Smooth muscle cell (in vitro differentiated cells): ENCODE data around the gene GLCCI1. TPM values are rescaled to one million over a fixed set of nuclear protein-coding genes. Genes with fewer than 3 reads are reported as not detected.

Source experiments
- DNase-seq: peaks from one replicate; lab custom pipeline; 2025; ENCODE audit not compliant: unreplicated experiment; lab: John Stamatoyannopoulos, UW
- H2AFZ ChIP-seq: fragments of 200-600 bp; sonication (generic); 2 replicates; pipeline ENCODE4 v1.6.0; 2016; ENCODE audit warnings: antibody characterized with exemption, low read depth, mild to moderate bottlenecking
- H3F3A ChIP-seq: fragments of 200-600 bp; sonication (generic); 2 replicates; pipeline ENCODE4 v1.6.0; 2017; ENCODE audit warnings: antibody characterized with exemption, low read depth
- H3K27ac ChIP-seq: fragments of 200-600 bp; sonication (generic); 2 replicates; pipeline ENCODE4 v1.5.1; 2016; ENCODE audit warnings: low read depth, mild to moderate bottlenecking
- H3K27me3 ChIP-seq: fragments of 200-600 bp; sonication (generic); 2 replicates; pipeline ENCODE4 v1.6.1; 2016; ENCODE audit warnings: low read depth, mild to moderate bottlenecking
- H3K36me3 ChIP-seq: fragments of 200-600 bp; sonication (generic); 2 replicates; pipeline ENCODE4 v1.5.1; 2016; ENCODE audit warnings: low read depth
- H3K4me1 ChIP-seq: fragments of 200-600 bp; sonication (generic); 2 replicates; pipeline ENCODE4 v1.5.1; 2016; ENCODE audit warnings: low read depth
- H3K4me2 ChIP-seq: fragments of 200-600 bp; sonication (generic); 2 replicates; pipeline ENCODE4 v1.6.0; 2016; ENCODE audit warnings: mild to moderate bottlenecking
- H3K4me3 ChIP-seq: fragments of 200-600 bp; sonication (generic); 2 replicates; pipeline ENCODE4 v1.5.1; 2016; ENCODE audit warnings: mild to moderate bottlenecking
- H3K79me2 ChIP-seq: fragments of 200-600 bp; sonication (generic); 2 replicates; pipeline ENCODE4 v1.6.0; 2016; ENCODE audit warnings: low read depth, mild to moderate bottlenecking
- H3K9ac ChIP-seq: fragments of 200-600 bp; sonication (generic); 2 replicates; pipeline ENCODE4 v1.6.0; 2016; ENCODE audit warnings: low read depth
- H3K9me3 ChIP-seq: fragments of 200-600 bp; sonication (generic); replicated peaks from 2 replicates; pipeline ENCODE4 v1.5.1; 2016; ENCODE audit warnings: low read depth
- H4K20me1 ChIP-seq: fragments of 200-600 bp; sonication (generic); 2 replicates; pipeline ENCODE4 v1.6.0; 2016; ENCODE audit warnings: low read depth
- CTCF ChIP-seq: fragments of 200-600 bp; sonication (generic); IDR thresholded peaks from 2 replicates; pipeline ENCODE4 v1.5.1; 2017; ENCODE audit warnings: borderline replicate concordance, mild to moderate bottlenecking, antibody characterized with exemption; ENCODE audit not compliant: insufficient read depth, poor library complexity, severe bottlenecking
- WGBS: methylation state at CpG from one replicate; pipeline ENCODE4 v1.1.7; 2016; ENCODE audit warnings: low lambda C conversion rate; 5-methylcytosine and 5-hydroxymethylcytosine counted together
- polyA plus RNA-seq: library from polyadenylated mRNA; unstranded; fragments of >200 nt; fragmentation: Nextera tagmentation; extraction: Ambion mirVana; gene quantifications from 2 replicates; pipeline ENCODE4 v1.2.1, GENCODE V29; 2016
- total RNA-seq: library from RNA; depleted of rRNA; stranded (reverse); fragments of >200 nt; gene quantifications from 2 replicates; pipeline ENCODE4 v1.2.3, GENCODE V29; 2014

GLCCI1 gene
- total and polyA plus RNA-seq, 2 experiments from 2014 or later, result 39.0 to 69.9 TPM

DNA sequence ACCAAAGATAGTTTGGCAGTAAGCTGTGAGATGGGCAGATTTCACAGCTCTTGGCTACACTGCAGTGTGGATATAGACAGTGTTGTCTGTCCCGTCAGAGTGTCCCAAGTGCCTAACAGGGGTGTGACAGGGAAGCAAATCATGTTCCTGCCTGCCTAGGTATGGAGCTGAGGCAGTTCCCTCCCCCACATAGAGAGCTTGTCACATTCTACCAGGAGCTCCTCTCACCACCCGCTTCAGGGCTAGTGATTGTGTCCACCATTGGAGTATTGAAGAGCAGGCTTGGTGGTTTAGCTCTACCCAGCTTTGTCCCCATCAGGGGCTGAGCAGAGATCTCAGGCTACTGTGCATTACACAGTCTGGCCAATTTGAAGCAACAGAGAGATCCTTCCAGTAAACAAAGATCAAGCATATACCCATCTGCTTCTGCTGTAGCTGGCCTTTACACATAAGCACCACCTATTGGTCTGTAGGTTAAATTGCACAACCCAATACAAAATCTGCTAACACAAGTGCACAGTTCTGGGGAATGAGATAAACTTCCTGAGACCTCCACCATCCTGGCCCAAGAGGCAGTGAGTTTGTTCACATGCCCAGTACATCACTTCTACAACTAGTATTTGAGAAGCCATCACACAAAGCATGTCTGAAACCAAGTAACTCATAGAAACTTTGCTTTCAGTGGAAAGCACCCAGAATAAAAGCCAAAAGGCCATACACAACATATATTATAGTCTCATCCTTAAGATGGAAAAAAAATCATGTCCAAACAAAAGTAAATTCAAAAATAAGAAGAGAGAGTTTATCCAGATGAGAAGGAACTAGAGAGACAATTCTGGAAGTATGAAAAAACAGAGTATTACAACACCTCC lies 67.3 kb downstream of the GLCCI1 start:
- Histone ChIP-seq H3K4me3 (no peak overlapping the region), H3K27me3 (no peaks in the 10 kb centered on the region), H3K4me2 (no peak overlapping the region), H4K20me1 (no peaks in the 10 kb centered on the region), H3K36me3 (peaks cover 37% of the 10 kb centered on the region), H3K9ac (no peak overlapping the region), H3K4me1 (no peaks in the 10 kb centered on the region), H3K9me3 (peaks cover 4% of the 10 kb centered on the region), H3F3A (peaks cover 13% of the 10 kb centered on the region), H2AFZ (no peak overlapping the region), H3K79me2 (no peaks in the 10 kb centered on the region), H3K27ac (no peak overlapping the region)
- no peak for TF ChIP-seq CTCF
- WGBS, result 92% methylated on average over 2 of the region's 2 CpGs
- DNase-seq, result no peak

DNA sequence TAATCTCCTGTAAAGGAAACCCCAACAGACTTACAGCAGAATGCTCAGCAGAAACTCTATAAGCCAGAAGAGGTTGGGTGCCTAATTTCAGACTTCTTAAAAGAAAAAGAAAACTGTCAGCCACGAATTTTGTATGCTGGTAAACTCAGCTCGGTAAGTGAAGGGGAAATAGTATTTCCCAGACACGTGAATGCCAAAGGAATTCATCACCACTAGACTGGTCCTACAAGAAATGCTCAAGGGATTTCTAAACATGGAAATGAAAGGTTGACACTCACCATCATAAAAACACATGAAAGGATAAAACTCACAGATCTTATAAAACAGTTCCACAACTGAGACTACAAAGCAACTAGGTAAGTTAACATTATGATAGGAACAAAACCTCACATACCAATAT lies 68.6 kb downstream of the GLCCI1 start:
- peaks cover 13% of the 10 kb centered on the region for H3F3A ChIP-seq
- no peak overlapping the region for H3K4me3 ChIP-seq
- WGBS, result 44% methylated on average over 3 of the region's 3 CpGs
- no peaks in the 10 kb centered on the region for H3K79me2 ChIP-seq
- TF ChIP-seq CTCF, result no peak
- H2AFZ ChIP-seq, result no peak overlapping the region
- no peak for DNase-seq
- no peak overlapping the region for H3K4me2 ChIP-seq
- peaks cover 4% of the 10 kb centered on the region for H3K9me3 ChIP-seq
- no peaks in the 10 kb centered on the region for H3K4me1 ChIP-seq
- no peaks in the 10 kb centered on the region for H4K20me1 ChIP-seq
- H3K27me3 ChIP-seq, result no peaks in the 10 kb centered on the region
- H3K36me3 ChIP-seq, result peaks cover 32% of the 10 kb centered on the region
- H3K27ac ChIP-seq, result no peak overlapping the region
- no peak overlapping the region for H3K9ac ChIP-seq

DNA sequence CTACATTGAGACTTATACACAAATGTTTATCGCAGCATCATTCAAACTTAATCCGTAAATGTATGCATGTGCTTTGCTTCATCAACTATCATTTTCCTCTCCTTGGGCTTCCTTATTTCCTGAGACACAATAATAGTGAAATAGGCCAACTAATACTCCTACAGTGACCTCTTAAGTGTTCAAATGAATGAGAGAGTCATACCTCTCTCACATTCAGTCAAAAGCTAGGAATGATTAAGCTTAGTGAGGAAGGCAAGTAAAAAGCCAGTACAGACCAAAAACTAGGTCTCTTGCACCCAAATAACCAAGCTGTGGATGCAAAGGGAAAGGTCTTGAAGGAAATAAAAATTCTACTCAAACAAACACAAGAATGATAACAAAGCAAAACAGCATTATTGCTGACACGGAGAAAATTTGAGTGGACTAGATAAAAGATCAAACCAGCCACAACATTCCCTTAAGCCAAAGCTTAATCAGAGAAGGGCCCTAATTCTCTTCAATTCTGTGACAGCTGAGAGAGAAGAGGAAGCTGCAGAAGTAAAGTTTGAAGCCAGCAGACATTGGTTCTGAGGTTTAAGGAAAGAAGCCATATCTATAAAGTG lies 72.3 kb downstream of the GLCCI1 start:
- H4K20me1 ChIP-seq, result no peaks in the 10 kb centered on the region
- H3K79me2 ChIP-seq, result no peaks in the 10 kb centered on the region
- no peak for DNase-seq
- H3K27me3 ChIP-seq, result no peaks in the 10 kb centered on the region
- H3K4me1 ChIP-seq, result no peaks in the 10 kb centered on the region
- peaks cover 21% of the 10 kb centered on the region for H3K36me3 ChIP-seq
- H3K9ac ChIP-seq, result no peak overlapping the region
- no peak overlapping the region for H3K4me2 ChIP-seq
- TF ChIP-seq CTCF, result no peak
- peaks cover 4% of the 10 kb centered on the region for H3K9me3 ChIP-seq
- no peak overlapping the region for H3K27ac ChIP-seq
- no peak overlapping the region for H3K4me3 ChIP-seq
- peaks cover 13% of the 10 kb centered on the region for H3F3A ChIP-seq
- WGBS, result 81% methylated on average over 3 of the region's 3 CpGs
- H2AFZ ChIP-seq, result no peak overlapping the region
